GM12875 (cell line): ENCODE measurements around the gene GALNT15.

Experiments used
- H3K4me3 ChIP-seq: one replicate; pipeline ENCODE4 v1.5.1; 2011; ENCODE audit warnings: low read depth, low read length, control low read depth
- CTCF ChIP-seq: IDR thresholded peaks from 2 replicates; pipeline ENCODE4 v1.5.1; 2011; ENCODE audit warnings: low read depth, mild to moderate bottlenecking, control low read depth, inconsistent platforms, low read length, moderate library complexity, borderline replicate concordance; ENCODE audit not compliant: insufficient read depth

Gene GALNT15

DNA sequence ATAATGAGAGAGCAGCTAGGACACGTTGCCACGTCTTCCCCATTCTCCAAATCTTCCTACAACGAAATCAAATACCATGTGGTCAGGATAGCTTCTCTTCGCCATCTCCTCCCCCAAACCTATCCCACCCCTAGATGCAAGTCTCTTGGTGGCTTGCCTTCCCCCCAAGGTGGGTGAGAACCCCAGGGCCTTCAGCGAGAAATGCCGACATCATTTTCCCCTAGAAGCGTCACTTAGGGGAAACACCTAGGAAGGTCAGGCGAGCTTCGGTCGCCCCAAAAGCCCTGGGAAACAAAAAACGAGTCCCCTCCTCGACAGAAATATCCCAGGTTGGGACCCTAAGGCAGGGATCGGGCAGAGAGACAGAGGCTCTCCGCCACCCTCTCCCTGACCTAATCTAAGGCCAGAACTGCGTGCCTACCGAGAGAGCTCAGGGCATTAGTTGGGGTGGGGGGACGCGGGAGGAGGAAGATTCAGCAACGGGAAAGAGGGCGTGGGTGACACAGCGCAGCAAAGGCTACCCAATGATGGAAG is 89.8 kb downstream of the GALNT15 start:
- peak overlapping the region; percentile 95 for H3K4me3 ChIP-seq
- TF ChIP-seq CTCF, result no peak

- TF ChIP-seq CTCF, result no peak
These were observed 90.4 kb downstream of the GALNT15 start, which contains the start of the genes DPH3 and OXNAD1 for GRCh38 chr3:16264708-16265454. DPH3 (minus strand) TSS chr3:16264943; CDS start chr3:16264876, 67 bp downstream. OXNAD1 (plus strand) TSS chr3:16265212; CDS start chr3:16270953, 5,741 bp downstream.

GRCh38 chr3:16265455-16265786 is 90.9 kb downstream of the GALNT15 start:
- peak overlapping the region; percentile 95 for H3K4me3 ChIP-seq
- TF ChIP-seq CTCF, result no peak

More at GRCh38 chr3:16264708-16265454, 90.4 kb downstream of the GALNT15 start, which contains the start of the genes DPH3 and OXNAD1:
- peak within 1 kb of the TSS; percentile 95 for H3K4me3 ChIP-seq

DNA sequence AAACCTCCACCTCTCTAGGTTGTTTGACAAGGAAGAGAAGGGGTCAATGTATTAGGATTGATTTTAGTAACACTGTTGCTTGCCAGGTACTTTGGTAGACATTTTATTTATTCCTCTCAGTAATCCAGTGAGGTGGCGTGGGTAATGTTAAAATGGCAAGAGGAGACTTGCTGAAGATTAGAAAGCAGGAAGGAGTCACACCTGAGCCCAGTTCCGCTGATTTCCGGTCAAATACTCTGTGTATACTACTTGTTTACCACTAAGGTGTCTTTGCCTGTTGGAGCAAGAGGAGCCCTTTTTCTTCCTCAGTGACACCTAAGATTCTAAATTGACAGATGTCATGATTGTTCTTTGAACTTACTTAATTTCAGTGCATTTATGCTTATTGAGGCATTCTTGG is 92.2 kb downstream of the GALNT15 start:
- H3K4me3 ChIP-seq, result no peak overlapping the region

GRCh38 chr3:16270855-16271254 is 96.4 kb downstream of the GALNT15 start:
- no peak overlapping the region for H3K4me3 ChIP-seq
- TF ChIP-seq CTCF, result no peak

More for the DNA sequence above, 92.2 kb downstream of the GALNT15 start:
- TF ChIP-seq CTCF, result no peak

- H3K4me3 ChIP-seq, result no peak overlapping the region
- TF ChIP-seq CTCF, result no peak
These were observed 98.1 kb downstream of the GALNT15 start for GRCh38 chr3:16272588-16272987.

GRCh38 chr3:16273867-16274266 is 99.4 kb downstream of the GALNT15 start:
- TF ChIP-seq CTCF, result no peak

More at GRCh38 chr3:16273867-16274266, 99.4 kb downstream of the GALNT15 start:
- H3K4me3 ChIP-seq, result no peak overlapping the region
